ENCODE measurements around the gene RND1. TPM values are rescaled to one million over a fixed set of nuclear protein-coding genes. Genes with fewer than 3 reads are reported as not detected.
"Not testable (repeated sequence)": the region's sequence is repeated elsewhere in the genome, so short reads cannot be mapped to it uniquely, and the experiment has no call there.

Gene RND1
- total RNA-seq, 6 experiments from 2014 or later, result 0.12 to 0.68 (median 0.18) TPM; not detected in 2

DNA sequence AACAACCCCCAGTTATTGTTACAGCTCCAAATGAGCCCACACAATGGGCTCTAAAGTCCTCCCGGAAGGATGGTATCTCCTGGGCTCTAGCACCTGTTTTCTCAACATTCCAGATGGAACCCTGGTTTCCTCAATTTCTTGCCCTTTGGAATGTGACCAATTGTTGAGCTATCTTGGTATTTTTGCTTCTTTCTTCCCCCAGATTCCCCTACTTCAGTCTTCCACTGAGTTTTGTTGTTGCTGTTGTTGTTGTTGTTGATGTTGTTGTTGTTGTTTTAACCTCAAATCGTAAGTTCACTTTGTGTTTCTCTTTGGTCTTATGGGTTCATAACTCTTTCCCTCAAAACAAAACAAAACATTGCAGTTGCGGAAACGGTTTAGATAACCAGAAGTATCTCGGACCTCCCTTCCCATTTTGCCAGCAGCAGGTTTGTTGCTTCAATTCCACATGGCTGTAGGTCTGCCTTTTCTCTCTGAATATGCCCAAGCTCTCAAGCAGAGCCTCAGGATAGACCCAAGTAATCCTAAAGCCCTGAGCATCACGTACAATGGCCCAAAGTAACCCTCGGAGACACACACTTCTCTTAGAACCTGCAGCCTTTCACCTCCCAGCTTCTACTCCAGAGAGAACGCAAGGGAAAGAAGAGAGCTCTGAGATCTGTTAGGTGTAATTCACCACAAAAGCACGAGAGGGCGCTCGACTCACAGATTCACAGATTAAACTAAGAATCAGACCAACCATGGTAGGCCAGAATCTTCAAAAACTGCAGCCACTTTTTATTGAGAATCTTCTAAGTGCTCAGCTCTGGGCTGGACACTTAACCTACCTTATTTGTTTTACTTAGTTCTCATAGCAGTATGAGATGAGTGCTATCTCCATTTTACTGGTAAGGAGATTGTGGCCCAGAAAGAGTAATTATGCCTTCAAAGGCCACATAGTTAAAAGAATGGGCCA, 12.7 kb downstream of the RND1 start:
- peaks cover 9% of the 10 kb centered on the region for H3K27me3 Mint-ChIP-seq (ENCODE audit: insufficient read depth)
- H3K36me3 Mint-ChIP-seq (ENCODE audit: low read depth), result peaks cover 16% of the 10 kb centered on the region; the same call in 1 of the 2 replicates
- H3K4me3 Mint-ChIP-seq, result peak overlapping the region; percentile 99
- no peaks in the 10 kb centered on the region for H3K9me3 Mint-ChIP-seq
- H3K27ac Mint-ChIP-seq, result peak overlapping the region; percentile 94
- H3K4me1 Mint-ChIP-seq (ENCODE audit: low read depth), result peaks cover 29% of the 10 kb centered on the region
- DNase-seq, result peak; percentile 85
- TF ChIP-seq CTCF (IDR thresholded peaks at IDR 0.05), result peak; percentile 97

- peaks cover 4% of the 10 kb centered on the region for H3K27me3 Mint-ChIP-seq (ENCODE audit: insufficient read depth)
Measured at GRCh38 chr12:48851883-48852733, 13.6 kb downstream of the RND1 start, which contains the start of gene DDX23. DDX23 (minus strand) TSS chr12:48852163; CDS start chr12:48845782, 6,381 bp downstream.

GRCh38 chr12:48842021-48842420, 23.6 kb downstream of the RND1 start:
- H3K27me3 Mint-ChIP-seq (ENCODE audit: insufficient read depth); H3K27ac Mint-ChIP-seq; DNase-seq; H3K9me3 Mint-ChIP-seq; H3K4me1 Mint-ChIP-seq (ENCODE audit: low read depth); H3K4me3 Mint-ChIP-seq: not testable (repeated sequence)
- peaks cover 17% of the 10 kb centered on the region for H3K36me3 Mint-ChIP-seq (ENCODE audit: low read depth)

More at GRCh38 chr12:48851883-48852733, 13.6 kb downstream of the RND1 start, which contains the start of gene DDX23:
- Mint-ChIP-seq H3K9me3 (no peaks in the 10 kb centered on the region), H3K4me3 (peak within 1 kb of the TSS; percentile 99), H3K27ac (peak within 1 kb of the TSS; percentile 94), H3K4me1 (ENCODE audit: low read depth) (peaks cover 29% of the 10 kb centered on the region), H3K36me3 (ENCODE audit: low read depth) (peaks cover 16% of the 10 kb centered on the region; the same call in 1 of the 2 replicates)
- TF ChIP-seq CTCF (IDR thresholded peaks at IDR 0.05), result no peak
- peak; percentile 97 for DNase-seq

- H3K27ac Mint-ChIP-seq, result no peak overlapping the region
- no peak for TF ChIP-seq CTCF (IDR thresholded peaks at IDR 0.05)
- H3K27me3 Mint-ChIP-seq (ENCODE audit: insufficient read depth), result no peaks in the 10 kb centered on the region
- no peaks in the 10 kb centered on the region for H3K9me3 Mint-ChIP-seq
- no peak overlapping the region for H3K4me3 Mint-ChIP-seq
- DNase-seq, result no peak
- H3K36me3 Mint-ChIP-seq (ENCODE audit: low read depth), result peaks cover 27% of the 10 kb centered on the region
- no peaks in the 10 kb centered on the region for H3K4me1 Mint-ChIP-seq (ENCODE audit: low read depth)
Measured at GRCh38 chr12:48838048-48838447, 27.6 kb downstream of the RND1 start.

- H3K27me3 Mint-ChIP-seq (ENCODE audit: insufficient read depth), result 0 out of 2 replicates have a peak, but pooled peaks cover 2% of the 10 kb centered on the region
- H3K4me1 Mint-ChIP-seq (ENCODE audit: low read depth), result no peaks in the 10 kb centered on the region
- H3K4me3 Mint-ChIP-seq, result no peak overlapping the region
- no peaks in the 10 kb centered on the region for H3K9me3 Mint-ChIP-seq
- no peak for TF ChIP-seq CTCF (IDR thresholded peaks at IDR 0.05)
- H3K36me3 Mint-ChIP-seq (ENCODE audit: low read depth), result peaks cover 27% of the 10 kb centered on the region
- H3K27ac Mint-ChIP-seq, result no peak overlapping the region
- DNase-seq, result no peak
Measured at GRCh38 chr12:48832321-48833060, 33.2 kb downstream of the RND1 start.

All from HFFc6 (cell line).